Measurements from ENCODE around the gene CTSV. TPM values are rescaled to one million over a fixed set of nuclear protein-coding genes. Genes with fewer than 3 reads are reported as not detected.
"Not testable (repeated sequence)": the region's sequence is repeated elsewhere in the genome, so short reads cannot be mapped to it uniquely, and the experiment has no call there.

CTSV gene
- total and polyA plus RNA-seq, 5 donors, result 0.14 to 0.23 (median 0.18) TPM; not detected in 1

GRCh38 chr9:96989747-96990318 lies 49.1 kb downstream of the CTSV start:
- H3K27ac ChIP-seq (ENCODE audit: low read length); intact Hi-C loops (cut with DNase I); DNase-seq; H3K27me3 ChIP-seq (ENCODE audit: control insufficient read depth, insufficient read depth); H3K4me3 ChIP-seq (ENCODE audit: low read length); ATAC-seq; H3K4me1 ChIP-seq (ENCODE audit: control insufficient read depth, insufficient read depth, low read length); H3K9me3 ChIP-seq (ENCODE audit: control insufficient read depth, low read length): not testable (repeated sequence)
- 82% methylated on average over 1 of the region's 1 CpG for WGBS

GRCh38 chr9:96984887-96985286 lies 54.1 kb downstream of the CTSV start:
- DNase-seq; H3K4me3 ChIP-seq (ENCODE audit: low read length); intact Hi-C loops (cut with DNase I); H3K4me1 ChIP-seq (ENCODE audit: control insufficient read depth, insufficient read depth, low read length); H3K9me3 ChIP-seq (ENCODE audit: control insufficient read depth, low read length); H3K27ac ChIP-seq (ENCODE audit: low read length); H3K27me3 ChIP-seq (ENCODE audit: control insufficient read depth, insufficient read depth); ATAC-seq: not testable (repeated sequence)
- WGBS, result 98% methylated on average over 2 of the region's 2 CpGs

GRCh38 chr9:96984139-96984538 lies 54.8 kb downstream of the CTSV start:
- intact Hi-C loops (cut with DNase I); DNase-seq; H3K9me3 ChIP-seq (ENCODE audit: control insufficient read depth, low read length); ATAC-seq; H3K4me3 ChIP-seq (ENCODE audit: low read length); H3K4me1 ChIP-seq (ENCODE audit: control insufficient read depth, insufficient read depth, low read length); H3K27me3 ChIP-seq (ENCODE audit: control insufficient read depth, insufficient read depth): not testable (repeated sequence)
- WGBS, result 59% methylated on average over 3 of the region's 3 CpGs
- peak overlapping the region; percentile 58 for H3K27ac ChIP-seq (ENCODE audit: low read length)

GRCh38 chr9:96983496-96984122 lies 55.3 kb downstream of the CTSV start:
- H3K27me3 ChIP-seq (ENCODE audit: control insufficient read depth, insufficient read depth); H3K4me1 ChIP-seq (ENCODE audit: control insufficient read depth, insufficient read depth, low read length); DNase-seq; ATAC-seq; intact Hi-C loops (cut with DNase I); H3K9me3 ChIP-seq (ENCODE audit: control insufficient read depth, low read length); H3K4me3 ChIP-seq (ENCODE audit: low read length): not testable (repeated sequence)
- 81% methylated on average over 7 of the region's 7 CpGs for WGBS
- peak overlapping the region; percentile 58 for H3K27ac ChIP-seq (ENCODE audit: low read length)

Other genes with a start within 250 kb of the CTSV start
- 1 to 10 TPM; 2.9 to 4.3 (median 3.9) TPM for gene ZNF782, start 184.6 kb downstream of the CTSV start, total RNA-seq
- 1.1 TPM for gene ZNF782, start 184.6 kb downstream of the CTSV start, polyA plus RNA-seq
- not detected for gene NUTM2G, start 110.3 kb downstream of the CTSV start, total RNA-seq
- gene NUTM2G, start 110.3 kb downstream of the CTSV start, polyA plus RNA-seq, result 0.02 TPM